Islet precursor cell (in vitro differentiated cells): ENCODE results near the gene LAMA2.

ENCODE experiments used
- DNase-seq: peaks from one replicate; pipeline ENCODE4 v3.0.0-alpha.2; 2018

Gene LAMA2

DNA sequence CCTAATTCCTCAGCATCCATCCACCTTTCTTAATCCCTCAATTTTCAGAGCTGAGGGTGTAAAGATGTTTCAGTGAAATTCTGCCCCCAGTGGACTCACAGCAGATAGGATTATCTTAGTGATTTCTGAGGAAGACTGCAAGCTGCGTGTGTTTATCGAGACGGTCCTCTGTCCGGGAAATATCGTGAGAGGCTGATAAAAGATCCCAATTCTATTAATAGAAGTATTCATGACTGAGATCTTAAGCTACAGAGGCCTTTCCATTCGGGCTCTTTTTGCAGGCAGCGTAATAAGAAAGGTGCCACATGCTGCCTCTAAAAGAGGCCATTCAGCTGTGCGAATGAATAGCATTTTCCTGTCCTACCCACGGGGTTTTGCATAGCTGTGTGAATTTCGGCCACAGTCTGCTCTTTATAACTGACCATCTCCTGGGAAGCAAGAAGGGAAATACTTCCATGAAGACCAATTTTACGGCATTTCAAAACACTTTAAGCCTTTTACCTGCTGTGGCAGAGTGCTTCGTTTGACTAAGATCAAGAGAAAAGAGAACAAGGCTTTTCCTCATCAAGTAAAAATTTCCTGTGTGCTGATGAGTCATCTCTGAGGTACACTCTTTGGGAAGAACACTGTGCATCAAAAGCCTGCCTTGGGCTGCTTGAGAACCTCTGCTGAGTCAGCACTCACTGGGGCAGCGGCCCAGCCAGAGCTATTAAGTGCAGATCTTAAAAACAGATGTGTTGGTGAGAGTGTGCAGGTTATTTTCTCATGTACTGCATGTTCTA is 618.2 kb downstream of the LAMA2 start:
- peak; percentile 98 for DNase-seq

DNA sequence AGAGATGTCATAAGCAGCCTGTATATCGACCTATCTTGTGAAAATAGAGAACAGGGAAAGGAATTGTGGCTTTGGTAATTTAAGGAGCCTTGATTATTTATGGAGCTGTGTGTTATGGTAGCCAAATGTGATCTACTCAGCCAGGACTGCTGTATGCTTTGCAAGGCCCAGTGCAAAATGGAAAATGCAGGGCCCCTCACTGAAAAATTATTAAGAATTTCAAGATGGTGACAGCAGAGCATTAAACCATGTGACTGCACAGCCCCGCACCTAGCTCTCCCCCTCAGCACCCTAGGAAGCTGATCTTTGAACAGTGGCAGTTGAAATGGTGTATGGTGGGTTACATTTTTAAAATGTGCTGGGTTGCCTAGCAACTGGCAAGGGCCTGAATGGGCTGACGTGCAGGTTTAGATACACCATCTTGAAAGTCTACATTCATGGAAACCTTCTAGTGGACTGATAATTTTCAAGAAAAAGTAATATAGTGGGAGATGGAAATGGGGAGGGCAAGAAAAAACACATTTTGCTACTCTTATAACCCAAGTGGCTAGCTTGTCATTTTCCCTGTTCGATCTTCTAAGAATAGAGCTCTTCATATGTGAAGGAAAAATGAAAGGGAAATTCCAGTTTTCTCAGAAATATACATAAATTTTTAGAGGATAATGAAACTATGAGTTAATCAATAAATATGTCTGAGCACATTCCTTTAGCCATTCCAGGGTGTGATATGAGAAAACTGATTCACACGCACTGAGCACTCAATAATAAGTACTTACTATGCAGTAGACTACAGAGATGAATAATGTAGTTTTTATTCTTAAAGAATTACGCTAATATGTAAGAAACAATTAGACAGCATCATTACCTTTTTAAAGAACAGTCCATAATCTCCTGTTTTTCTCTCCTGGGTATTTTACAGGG is 619.1 kb downstream of the LAMA2 start:
- no peak for DNase-seq

DNA sequence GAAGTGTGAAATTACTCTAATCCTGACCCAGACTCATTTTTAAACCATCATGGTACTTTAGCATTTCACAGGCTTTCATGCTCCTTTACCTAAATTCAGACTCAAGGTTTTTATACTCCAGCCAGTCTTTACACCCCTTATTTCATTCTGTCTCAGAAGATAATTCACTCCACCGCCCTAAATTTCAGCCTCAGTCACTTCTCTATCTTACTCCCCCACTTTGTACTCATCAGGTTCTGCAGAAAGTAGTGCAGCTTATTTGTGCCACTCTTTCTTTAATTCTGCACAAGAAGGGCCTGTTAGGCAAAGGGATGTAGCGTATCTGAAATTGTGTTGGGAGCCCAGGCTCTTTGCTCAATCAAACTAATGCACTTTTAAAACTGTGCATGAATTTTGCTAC is 621.5 kb downstream of the LAMA2 start:
- DNase-seq = no peak

DNA sequence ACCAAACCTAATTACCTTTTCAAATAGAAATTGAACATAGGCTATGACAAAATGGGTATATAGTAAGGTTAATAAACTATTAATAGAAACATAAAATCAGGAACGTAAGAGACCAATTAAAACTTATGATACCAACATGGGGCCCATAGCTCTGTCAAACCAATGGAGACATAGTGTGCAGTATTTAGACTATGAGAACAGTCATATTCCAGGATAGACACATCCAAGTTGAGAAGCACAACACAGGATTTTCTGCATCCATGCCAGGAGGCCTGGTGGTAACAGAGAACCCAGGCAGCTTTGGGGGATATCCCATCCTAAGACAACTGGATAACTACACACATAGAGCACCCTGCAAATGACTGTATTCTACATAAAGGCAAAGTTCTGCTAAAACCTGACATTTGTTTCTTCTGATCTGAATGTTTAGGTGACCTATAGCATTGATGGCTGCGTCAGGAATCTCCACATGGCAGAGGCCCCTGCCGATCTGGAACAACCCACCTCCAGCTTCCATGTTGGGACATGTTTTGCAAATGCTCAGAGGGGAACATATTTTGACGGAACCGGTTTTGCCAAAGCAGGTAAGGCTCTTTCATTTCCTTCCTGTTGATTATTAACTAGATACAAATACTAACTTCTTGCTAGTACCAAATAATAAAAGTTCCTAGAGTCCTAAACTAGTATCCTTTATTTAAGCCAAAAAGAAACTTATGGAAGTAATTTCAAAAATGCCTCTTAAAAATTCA is 624.3 kb downstream of the LAMA2 start:
- DNase-seq = no peak

DNA sequence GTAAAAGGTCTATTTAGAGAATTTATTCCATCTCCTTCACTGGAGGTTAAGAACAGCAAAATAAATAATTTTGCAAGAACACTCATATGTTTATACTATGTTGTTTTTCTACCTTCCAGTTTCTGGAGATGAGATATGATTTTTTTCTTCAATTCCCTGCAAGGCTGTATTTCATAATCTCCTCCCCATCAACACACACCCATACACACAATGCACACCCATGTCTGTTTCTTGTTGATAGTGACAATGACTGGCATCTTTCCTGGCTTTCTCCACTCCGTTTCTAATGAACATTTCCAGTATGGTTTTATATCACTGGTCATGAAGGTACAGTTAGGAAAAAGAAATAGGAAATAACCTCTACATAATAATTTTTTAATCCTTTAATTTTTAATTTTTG is 624.9 kb downstream of the LAMA2 start:
- no peak for DNase-seq

DNA sequence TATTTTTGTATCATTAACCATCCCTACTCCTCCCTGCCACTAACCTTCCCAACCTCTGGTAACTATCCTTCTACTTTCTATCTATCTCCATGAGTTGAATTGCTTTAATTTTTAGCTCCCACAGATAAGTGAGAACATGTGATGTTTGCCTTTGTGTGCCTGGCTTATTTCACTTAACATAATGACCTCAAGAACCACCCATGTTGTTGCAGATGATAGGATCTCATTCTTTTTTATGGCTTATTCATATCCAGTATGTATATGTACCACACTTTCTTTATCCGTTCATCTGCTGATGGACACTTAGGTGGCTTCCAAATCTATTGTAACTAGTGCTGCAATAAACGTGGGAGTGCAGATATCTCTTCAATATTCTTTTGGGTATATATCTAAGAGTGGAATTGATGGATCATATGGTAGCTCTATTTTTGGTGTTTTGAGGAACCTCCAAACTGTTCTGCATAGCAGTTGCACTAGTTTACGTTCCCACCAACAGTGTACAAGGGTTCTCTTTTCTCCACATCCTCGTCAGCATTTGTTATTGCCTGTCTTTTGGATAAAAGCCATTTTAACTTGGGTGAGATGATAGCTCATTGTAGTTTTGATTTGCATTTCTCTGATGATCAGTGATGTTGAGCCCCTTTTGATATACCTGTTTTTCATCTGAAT is 625.7 kb downstream of the LAMA2 start:
- no peak for DNase-seq

DNA sequence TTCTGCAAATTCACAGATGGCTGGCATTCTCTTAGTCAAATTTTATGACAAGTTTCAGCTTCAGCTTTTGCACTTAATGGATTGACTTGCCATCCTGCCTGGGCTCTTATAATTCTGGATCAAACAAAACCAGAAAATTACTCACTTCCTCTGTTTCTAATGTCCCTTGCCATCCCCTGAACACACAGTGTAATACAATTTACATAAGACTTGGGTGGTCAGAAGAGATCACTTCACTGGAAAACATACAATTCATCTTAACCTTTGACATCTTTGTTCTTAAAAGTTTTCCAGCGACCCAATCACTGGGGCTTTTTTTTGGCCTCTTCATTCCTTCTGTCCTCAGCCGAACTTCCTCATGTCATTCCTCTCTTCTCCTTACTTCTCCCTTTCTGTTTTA is 628.0 kb downstream of the LAMA2 start:
- DNase-seq = no peak

DNA sequence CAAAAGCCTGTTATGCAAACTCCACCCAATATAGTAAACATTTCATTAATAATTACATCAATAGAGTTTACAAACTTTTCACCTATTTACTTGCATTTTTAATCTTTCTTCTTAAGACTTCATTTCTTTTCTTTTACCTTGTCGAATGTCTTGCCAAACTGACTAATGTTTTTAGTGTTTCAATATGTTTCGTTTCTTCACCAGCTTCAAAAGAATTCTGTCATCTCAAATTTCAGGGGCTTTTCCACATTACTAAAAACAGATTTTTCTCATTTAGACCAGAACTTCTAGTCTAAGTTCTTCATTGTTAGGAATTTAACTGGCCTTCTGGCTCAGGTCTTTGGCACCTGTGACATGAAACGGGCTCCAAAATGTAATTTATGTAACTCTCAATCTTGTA is 630.5 kb downstream of the LAMA2 start:
- DNase-seq = no peak

DNA sequence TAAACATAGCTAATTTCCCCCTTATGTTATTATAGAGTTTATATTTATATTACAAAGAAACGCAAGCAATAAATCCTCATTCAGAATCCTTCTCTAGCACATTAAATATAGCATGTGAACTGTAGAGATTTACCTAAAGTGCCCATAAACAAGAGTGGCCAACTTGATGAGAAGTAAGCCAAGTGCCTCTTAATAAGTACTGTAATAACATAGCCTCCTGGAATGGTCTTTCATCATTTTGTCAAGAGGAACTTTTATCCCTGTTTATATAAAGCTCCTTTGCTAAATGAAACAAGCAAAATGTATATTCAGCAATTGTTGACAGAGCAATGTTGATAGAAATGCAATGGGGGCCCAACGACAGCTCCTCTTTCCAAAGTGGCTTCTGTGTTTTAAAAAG is 632.1 kb downstream of the LAMA2 start:
- no peak for DNase-seq

DNA sequence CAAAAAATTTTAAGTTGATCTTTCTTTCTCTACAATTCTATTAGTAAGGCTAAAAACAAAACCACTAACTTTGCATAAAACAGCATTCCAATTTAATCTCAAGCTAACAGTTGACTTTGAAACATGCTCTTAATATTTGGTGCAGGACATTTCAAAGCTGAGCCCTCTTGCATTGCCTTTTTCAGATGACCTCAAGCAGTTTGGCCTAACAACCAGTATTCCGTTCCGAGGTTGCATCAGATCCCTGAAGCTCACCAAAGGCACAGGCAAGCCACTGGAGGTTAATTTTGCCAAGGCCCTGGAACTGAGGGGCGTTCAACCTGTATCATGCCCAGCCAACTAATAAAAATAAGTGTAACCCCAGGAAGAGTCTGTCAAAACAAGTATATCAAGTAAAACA is 633.1 kb downstream of the LAMA2 start:
- DNase-seq = no peak

DNA sequence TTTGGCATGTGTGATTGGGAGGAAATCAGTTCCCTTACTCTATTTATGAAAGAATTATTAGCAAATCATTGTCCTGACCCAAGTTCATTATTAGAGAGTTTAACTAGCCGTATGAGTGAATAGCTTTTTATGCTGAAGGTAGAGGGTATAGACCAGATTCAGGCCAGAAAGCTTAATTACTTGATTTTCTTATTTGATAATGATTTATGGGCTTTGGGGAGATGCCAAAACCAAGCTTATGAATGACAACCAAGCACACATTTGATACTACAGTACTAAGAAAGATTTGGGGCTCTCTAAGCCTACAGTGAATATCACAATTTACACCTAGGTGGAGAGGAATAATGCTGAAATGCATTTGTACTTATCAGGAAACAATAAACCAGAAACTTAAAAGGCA is 633.8 kb downstream of the LAMA2 start:
- DNase-seq = no peak

DNA sequence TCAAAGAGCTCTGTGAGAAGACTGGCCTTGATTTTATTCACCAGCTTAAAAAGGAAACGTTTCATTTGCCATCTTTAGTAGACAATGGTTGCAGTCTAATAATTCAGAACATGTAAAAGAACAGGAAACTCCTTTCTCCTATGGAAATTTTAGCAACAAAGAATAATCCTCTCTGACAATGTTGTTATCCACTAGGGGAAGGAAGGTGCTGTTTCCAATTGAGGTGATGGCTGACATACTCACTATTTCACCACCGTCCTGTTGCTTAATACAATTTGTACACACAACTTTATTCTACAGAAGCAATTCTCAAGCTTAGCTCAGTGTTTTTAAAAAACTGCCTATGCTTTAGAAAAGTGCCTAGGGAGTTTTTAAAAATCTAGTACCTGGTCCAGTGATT is 634.4 kb downstream of the LAMA2 start:
- DNase-seq = no peak

DNA sequence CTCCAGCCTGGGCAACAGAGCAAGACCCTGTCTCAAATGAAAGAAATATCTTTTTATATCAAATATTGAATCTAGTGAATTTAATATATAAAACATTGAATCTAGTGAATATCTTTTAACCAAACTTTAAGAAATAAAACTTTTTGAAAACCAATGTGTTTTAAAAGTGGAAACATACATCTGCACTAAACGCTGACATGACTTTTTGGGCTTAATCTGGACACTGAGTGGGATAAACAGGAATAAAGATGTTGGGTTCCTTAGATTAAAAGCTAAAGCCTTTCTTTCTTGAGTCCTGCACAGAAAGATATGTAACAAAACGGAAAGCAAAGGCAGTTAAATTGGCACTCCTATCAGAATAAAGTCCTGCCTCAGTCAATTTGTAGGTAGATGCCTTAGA is 636.8 kb downstream of the LAMA2 start:
- no peak for DNase-seq

DNA sequence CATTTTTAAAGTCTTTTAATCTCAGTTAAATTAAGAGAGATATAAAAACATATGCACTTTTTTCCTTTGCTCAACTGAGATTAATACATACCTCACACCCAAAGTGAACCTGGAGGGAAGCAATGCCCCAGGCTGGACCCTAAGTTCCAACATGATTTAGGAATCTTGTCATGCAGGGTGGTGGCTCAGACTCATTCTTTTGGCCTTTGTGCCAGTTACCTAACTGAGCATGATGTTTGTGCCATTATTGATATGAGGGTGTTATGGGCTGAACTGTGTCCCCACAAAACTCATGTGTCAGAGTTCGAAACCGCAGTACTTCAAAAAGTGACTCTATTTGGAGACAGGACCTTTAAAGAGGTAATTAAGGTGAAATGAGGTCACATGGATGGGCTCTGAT is 639.0 kb downstream of the LAMA2 start:
- no peak for DNase-seq

DNA sequence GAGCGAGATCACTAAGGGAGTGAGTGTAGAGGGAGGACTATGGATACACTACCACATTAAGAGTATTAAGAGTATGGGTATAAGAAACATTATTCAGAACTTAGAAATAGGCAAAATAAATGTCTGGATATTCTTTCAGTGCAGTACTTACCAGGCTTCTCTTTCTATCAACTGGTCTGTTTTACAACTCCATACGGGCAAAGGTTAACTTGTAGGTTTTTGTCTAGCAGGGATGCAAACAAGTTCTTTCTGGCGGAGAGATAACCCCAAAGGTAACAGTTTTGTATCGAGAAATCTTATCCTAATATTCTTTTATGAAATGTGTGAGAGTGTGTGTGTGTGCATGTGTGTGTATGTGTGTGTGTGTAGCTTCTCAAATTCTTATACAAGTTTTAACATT is 640.9 kb downstream of the LAMA2 start:
- DNase-seq = no peak

DNA sequence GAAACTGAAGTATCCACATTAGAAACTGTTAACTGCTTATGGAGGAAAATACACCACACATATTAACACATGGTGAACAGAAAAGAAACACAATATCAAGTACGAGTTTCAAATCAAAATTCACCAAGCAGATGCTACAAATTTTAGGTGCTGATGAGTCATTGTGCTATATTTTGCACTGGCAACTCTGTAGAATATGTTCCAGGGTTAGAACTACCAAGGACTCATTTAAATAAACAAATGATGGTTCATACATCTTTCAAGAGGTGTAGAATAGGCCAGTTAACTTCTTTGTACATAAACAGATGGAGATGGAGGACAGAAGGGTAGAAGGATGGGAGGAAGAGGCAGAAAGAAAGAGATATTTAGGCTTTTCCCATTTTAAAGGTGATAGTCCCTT is 642.1 kb downstream of the LAMA2 start:
- DNase-seq = no peak

DNA sequence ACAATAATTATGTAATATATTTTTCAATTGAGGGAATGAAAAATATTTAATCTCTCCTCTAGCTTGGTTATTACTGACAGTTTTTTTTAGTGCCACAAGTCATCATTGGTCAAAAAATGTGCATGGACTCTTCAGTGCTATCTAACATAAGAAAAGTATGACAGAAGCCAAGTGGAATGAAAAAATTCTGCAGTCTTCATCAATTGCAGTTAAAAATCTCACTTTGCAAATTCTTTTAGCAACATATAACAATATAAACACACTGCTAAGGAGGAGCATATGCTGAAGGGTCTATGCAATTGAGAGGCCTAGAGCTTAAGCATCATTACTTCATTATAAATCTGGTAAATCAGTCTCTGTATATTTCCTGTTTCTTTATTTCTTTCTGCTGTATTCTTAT is 652.0 kb downstream of the LAMA2 start:
- no peak for DNase-seq

DNA sequence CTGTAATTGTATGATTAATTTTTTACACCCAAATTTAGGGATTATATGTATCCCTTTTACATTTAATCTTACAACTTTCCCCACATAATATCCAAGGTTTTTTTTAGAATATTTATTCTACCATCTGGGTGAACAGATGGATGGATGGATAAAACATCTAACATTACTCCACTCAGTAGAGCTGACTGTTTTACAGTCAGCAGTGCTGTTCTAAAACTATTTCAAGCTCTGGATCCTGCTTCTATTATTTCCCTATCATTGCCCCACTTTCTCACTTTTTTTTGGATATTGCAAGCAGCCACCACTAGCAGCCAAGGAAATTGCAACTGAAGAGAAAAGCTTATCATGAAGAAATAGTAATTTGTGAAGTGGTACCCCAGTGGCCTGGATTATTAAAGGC is 653.3 kb downstream of the LAMA2 start:
- DNase-seq = no peak

DNA sequence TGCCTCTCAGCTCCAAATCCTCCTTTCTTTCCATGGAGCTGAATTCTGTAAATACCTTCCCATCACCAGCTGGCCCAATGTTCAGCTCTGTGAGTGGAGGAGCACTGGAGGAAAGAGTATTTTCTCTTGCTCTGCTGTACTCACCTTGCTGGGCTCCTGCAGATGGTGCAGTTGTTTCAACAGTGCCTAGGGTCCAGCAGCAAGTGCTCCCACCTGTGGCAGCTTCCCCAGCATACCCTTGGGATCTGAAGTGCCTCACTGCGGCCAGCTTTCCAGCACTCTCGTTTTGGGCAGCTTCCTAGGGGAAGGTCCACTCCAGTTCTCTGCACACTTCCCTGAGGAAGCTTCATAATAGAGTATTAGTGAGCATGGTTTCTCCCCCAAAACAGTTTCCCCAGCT is 656.1 kb downstream of the LAMA2 start:
- DNase-seq = no peak

DNA sequence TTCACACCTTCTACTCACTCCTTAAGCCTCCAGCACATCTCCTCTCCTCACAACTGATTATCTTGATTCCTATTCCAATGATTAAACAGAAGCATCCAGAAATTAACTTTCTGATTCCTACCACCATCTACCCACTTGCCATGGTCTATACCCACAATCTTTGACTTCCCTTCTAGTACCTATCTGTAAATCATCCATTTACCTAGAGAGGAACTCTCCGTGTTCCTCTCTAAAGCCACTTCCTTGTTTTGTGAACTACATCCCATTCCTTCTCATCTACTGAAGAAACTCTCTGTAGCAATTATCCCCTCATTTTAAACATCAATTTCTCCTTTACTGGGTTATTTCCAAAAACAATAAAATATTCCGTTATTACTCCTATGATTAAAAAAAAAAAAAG is 659.8 kb downstream of the LAMA2 start:
- DNase-seq = no peak

DNA sequence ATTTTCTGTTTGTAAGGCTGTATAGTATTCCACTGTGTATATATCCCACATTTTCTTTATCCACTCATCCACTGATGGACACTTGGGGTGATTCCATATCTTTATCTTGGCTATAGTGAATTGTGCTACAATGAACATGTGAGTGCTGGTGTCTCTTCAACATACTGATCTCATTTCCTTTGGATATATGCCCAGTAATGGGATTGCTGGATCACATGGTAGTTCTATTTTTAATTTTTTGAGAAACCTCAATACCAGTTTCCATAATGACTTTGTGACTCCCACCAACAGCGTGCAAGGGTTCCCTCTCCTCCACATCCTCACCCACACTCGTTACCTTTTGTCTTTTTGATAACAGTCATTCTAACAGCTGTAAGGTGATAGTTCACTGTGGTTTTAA is 661.0 kb downstream of the LAMA2 start:
- no peak for DNase-seq

DNA sequence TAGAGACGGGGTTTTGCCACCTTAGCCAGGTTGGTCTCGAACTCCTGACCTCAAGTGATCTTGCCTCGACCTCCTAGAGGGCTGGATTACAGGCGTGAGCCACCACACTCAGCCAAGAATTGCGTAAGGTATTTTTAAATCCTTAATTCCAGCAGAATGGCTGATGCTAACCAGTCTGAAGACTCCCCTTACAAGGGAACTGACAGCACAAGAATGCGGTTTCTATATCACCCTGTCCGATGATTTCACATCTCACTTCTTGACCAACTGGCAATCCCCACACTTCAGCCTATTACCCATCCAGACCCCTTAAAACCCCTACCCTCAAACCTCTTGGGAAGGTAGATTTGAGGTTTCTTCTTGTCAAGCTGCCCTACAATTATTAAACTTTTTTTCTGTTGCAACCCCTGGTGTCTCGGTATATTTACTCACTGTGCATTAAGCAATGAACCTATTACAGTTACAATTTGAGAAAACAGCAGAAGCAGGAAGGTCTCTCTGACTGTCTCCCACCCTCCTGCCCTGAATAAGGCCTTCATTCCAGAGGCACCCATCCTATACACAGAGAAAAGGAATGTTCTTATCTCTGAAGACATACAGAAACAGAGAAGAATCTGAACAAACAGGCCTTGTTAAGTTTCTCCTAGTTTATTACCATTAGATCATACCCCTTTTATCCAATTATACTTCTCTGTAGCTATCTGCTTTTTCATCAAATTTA is 662.1 kb downstream of the LAMA2 start:
- DNase-seq = peak; percentile 66
